ENCODE measurements around the gene GPBAR1.

GPBAR1 gene

GRCh38 chr2:218245214-218245613 is 15.6 kb upstream of the GPBAR1 start:
- no peak for DNase-seq

GRCh38 chr2:218249691-218250090 is 11.1 kb upstream of the GPBAR1 start:
- no peak for DNase-seq

GRCh38 chr2:218252509-218253231 is 8.1 kb upstream of the GPBAR1 start:
- no peak for DNase-seq

- DNase-seq: no peak
Measured at GRCh38 chr2:218253232-218253625, 7.6 kb upstream of the GPBAR1 start.

- DNase-seq: peak; percentile 15
Measured at GRCh38 chr2:218255446-218255845, 5.4 kb upstream of the GPBAR1 start.

GRCh38 chr2:218256612-218257350 is 4.0 kb upstream of the GPBAR1 start:
- no peak for DNase-seq

- DNase-seq: peak; percentile 68
Measured at GRCh38 chr2:218257390-218257981, 3.3 kb upstream of the GPBAR1 start.

GRCh38 chr2:218259099-218259961 is 1.5 kb upstream of the GPBAR1 start:
- DNase-seq: no peak

- DNase-seq: no peak
Measured at GRCh38 chr2:218260166-218260565, 649 bp upstream of the GPBAR1 start.

- no peak for DNase-seq
Measured at GRCh38 chr2:218261423-218262236, 815 bp downstream of the GPBAR1 start.

- no peak for DNase-seq
Measured at GRCh38 chr2:218262237-218262600, 1.4 kb downstream of the GPBAR1 start.

GRCh38 chr2:218262631-218263586 is 2.1 kb downstream of the GPBAR1 start:
- no peak for DNase-seq

GRCh38 chr2:218263817-218264641 is 3.2 kb downstream of the GPBAR1 start:
- no peak for DNase-seq

GRCh38 chr2:218264773-218265561 is 4.2 kb downstream of the GPBAR1 start:
- no peak for DNase-seq

- no peak for DNase-seq
Measured at GRCh38 chr2:218265626-218266025, 4.8 kb downstream of the GPBAR1 start.

- DNase-seq: no peak
Measured at GRCh38 chr2:218266316-218266979, 5.6 kb downstream of the GPBAR1 start.

GRCh38 chr2:218267259-218267658 is 6.4 kb downstream of the GPBAR1 start:
- DNase-seq: no peak

GRCh38 chr2:218269900-218270720 is 9.3 kb downstream of the GPBAR1 start, which contains the start of the genes AAMP and PNKD:
Gene AAMP, minus strand, starts transcription at chr2:218270137. Its CDS starts 51 bp downstream, at chr2:218270086.
Gene PNKD, plus strand, starts transcription at chr2:218270519. Its CDS starts 17 bp downstream, at chr2:218270536.
- DNase-seq: peak; percentile 100

Data from CD4-positive, alpha-beta T cell treated with Interleukin-4 for 4 hours (primary cell).